Body of pancreas (tissue), 4 donors: ENCODE results near the gene SLC39A3. TPM values are rescaled to one million over a fixed set of nuclear protein-coding genes. Genes with fewer than 3 reads are reported as not detected.

ENCODE experiments used
- ATAC-seq: fragments of 150-250 bp; one replicate; pipeline ENCODE4 v1.9.1; 2016
- DNase-seq, 4 donors: peaks; one replicate each; pipeline ENCODE4 v3.0.0-alpha.2; 2019
- H3K27ac ChIP-seq, 4 donors: fragments of 200-600 bp; sonication (generic); 1 replicate in 3 of 4; 2 replicates in 1 of 4; pipeline versions ENCODE4 v1.5.1 to v1.6.1; 2016 to 2019; ENCODE audit warnings: mild to moderate bottlenecking in 1 of 4, mixed read lengths in 1 of 4, moderate library complexity in 1 of 4
- H3K27me3 ChIP-seq, 2 donors: fragments of 200-600 bp; sonication (generic); one replicate each; pipeline ENCODE4 v1.6.0; 2016; ENCODE audit warnings: mild to moderate bottlenecking in 1 of 2
- H3K36me3 ChIP-seq, 2 donors: fragments of 200-600 bp; sonication (generic); replicated peaks in 1 of 2; 2 replicates each; pipeline ENCODE4 v1.5.1; 2016; ENCODE audit warnings: low read depth in 2 of 2; ENCODE audit not compliant: insufficient read depth in 1 of 2
- H3K4me1 ChIP-seq: fragments of 200-600 bp; sonication (generic); one replicate; pipeline ENCODE4 v1.6.0; 2016
- H3K4me3 ChIP-seq, 2 donors: fragments of 200-600 bp; sonication (generic); 1 replicate in 1 of 2; 2 replicates in 1 of 2; pipeline ENCODE4 v1.5.1; 2016 to 2019
- H3K9me3 ChIP-seq, 3 donors: fragments of 200-600 bp; sonication (generic); 1 replicate in 2 of 3; 2 replicates in 1 of 3; pipeline ENCODE4 v1.5.1; 2016
- POLR2A ChIP-seq, 3 donors: fragments of 450-650 bp; IDR thresholded peaks; one replicate each; pipeline ENCODE4 v1.6.1; 2016; ENCODE audit warnings: antibody characterized with exemption in 3 of 3, mild to moderate bottlenecking in 2 of 3
- WGBS, 2 donors: methylation state at CpG; one replicate each; pipeline ENCODE4 v1.1.5; 2017; 5-methylcytosine and 5-hydroxymethylcytosine counted together
- intact Hi-C: fragments of 100-400 bp; cut with DNase I; formaldehyde crosslinking; loops from one replicate; pipeline ENCODE4 v1.15.1; 2023
- total RNA-seq, 2 donors: library from RNA; depleted of rRNA; stranded (reverse); fragments of >200 nt; gene quantifications; one replicate each; pipeline ENCODE4 v1.1.0, GENCODE V29; 2016
- TF ChIP-seq, protein P1 (sequence below), 7 experiments: fragments of 450-650 bp in 4 of 7; fragments of 200-600 bp in 3 of 7; sonication (generic) in 3 of 7; IDR thresholded peaks; one replicate each; pipeline ENCODE4 v1.5.1; 2016 to 2019; ENCODE audit warnings: antibody characterized with exemption in 7 of 7

The SLC39A3 gene
- total RNA-seq, 2 donors from 2014 or later, result 36.1 to 48.8 TPM

DNA sequence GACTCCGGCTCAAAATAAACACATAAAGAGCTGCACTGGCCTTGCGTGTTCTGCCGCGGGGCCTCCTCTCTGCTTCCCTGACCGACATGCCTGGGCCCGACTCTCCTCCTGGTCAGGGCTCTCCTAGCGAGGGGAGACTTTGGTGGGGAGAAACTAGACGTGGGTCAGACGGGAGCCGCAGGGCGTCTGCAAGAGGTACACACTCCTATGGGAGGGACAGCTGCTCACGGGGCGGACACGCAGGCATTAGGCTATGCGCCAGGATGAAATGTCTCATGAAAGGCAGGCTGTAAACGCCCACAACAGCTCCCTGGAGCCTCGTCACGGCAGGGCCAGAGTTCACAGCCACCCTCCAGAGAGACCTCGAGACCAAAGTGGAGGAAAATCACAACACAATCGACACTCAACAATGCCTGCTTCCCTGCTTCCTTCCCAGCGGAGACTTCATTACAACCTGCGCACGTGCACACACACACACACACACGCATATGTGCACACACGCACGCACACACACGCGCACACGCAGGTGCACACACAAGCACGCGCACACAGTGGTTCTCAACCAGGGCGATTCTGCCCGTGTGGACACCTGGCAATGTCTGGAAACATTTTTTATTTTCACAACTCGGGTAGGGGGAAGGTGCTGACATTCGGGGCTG is 5.8 kb downstream of the SLC39A3 start:
- Histone ChIP-seq H3K4me1 (peaks cover 9% of the 10 kb centered on the region), H3K27me3 (no peaks in the 10 kb centered on the region), H3K36me3 (no peaks in the 10 kb centered on the region), H3K4me3 (no peak overlapping the region), H3K27ac (no peak overlapping the region), H3K9me3 (no peaks in the 10 kb centered on the region)
- DNase-seq, result no peak
- TF ChIP-seq, protein P1, sequence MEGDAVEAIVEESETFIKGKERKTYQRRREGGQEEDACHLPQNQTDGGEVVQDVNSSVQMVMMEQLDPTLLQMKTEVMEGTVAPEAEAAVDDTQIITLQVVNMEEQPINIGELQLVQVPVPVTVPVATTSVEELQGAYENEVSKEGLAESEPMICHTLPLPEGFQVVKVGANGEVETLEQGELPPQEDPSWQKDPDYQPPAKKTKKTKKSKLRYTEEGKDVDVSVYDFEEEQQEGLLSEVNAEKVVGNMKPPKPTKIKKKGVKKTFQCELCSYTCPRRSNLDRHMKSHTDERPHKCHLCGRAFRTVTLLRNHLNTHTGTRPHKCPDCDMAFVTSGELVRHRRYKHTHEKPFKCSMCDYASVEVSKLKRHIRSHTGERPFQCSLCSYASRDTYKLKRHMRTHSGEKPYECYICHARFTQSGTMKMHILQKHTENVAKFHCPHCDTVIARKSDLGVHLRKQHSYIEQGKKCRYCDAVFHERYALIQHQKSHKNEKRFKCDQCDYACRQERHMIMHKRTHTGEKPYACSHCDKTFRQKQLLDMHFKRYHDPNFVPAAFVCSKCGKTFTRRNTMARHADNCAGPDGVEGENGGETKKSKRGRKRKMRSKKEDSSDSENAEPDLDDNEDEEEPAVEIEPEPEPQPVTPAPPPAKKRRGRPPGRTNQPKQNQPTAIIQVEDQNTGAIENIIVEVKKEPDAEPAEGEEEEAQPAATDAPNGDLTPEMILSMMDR (IDR thresholded peaks at IDR 0.05), result no peak
- TF ChIP-seq POLR2A (IDR thresholded peaks at IDR 0.05), result no peak
- intact Hi-C loops, result no loop called here
- WGBS, 2 donors, result 89 to 90% methylated on average over 33 of the region's 35 CpGs
- no peak for ATAC-seq

DNA sequence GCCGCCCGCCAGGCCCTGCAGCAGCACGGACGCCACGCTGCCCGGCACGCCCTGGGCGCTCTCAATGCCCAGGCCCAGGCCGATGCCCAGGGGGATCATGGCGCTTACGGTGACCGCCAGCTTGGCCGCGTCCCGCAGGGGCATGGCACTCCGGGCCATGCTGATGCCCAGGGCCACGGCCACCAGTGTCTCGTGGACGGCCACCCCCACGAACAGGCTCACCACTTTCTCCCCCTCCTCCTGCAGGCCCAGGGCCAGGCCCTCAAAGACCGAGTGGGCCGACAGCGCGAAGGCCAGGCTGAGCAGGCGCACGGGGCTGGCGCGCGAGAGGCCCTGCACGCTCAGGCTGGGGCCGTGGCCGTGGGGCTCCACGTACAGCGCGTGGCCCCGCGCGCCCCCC is 6.9 kb downstream of the SLC39A3 start:
- 94 to 96% methylated on average over 15 to 21 of the region's 38 CpGs for WGBS, 2 donors
- Histone ChIP-seq H3K27ac (no peak overlapping the region), H3K4me3 (no peak overlapping the region), H3K27me3 (no peaks in the 10 kb centered on the region), H3K9me3 (no peaks in the 10 kb centered on the region), H3K4me1 (no peaks in the 10 kb centered on the region), H3K36me3 (no peaks in the 10 kb centered on the region)
- TF ChIP-seq POLR2A (IDR thresholded peaks at IDR 0.05), result no peak
- TF ChIP-seq, protein P1 (IDR thresholded peaks at IDR 0.05), result no peak
- intact Hi-C loops, result no loop called here
- no peak for DNase-seq
- no peak for ATAC-seq

DNA sequence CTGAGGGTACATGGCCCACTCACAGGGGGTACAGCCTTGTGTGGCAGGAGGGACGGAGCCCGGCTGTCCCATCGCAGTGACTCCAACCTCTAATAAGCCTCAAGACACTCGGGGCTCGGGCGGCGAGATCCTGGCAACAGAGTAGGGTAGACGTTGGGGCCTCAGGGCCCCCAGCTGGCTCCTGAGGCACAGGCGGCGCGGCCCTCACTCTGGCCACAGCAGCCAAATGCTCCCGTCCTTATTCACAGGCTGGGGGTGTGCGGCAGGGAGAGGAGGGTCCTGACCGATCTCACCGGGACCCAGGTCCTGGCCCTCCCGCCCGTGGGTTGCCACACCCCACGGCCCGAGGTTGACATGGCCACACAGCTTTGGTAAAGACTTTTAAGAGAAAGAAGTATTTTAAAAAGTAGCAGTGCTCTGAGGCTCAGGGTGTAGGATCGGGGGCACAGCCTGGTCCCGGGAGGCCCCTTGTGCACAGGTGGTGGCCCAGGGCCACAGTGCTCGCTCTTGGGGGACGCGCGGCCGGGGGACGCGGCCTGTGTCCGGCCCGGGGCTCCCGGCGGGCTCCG is 7.6 kb downstream of the SLC39A3 start:
- 95% methylated on average over 17 to 33 of the region's 33 CpGs for WGBS, 2 donors
- H3K36me3 ChIP-seq, result no peaks in the 10 kb centered on the region
- TF ChIP-seq, protein P1 (IDR thresholded peaks at IDR 0.05), result no peak
- TF ChIP-seq POLR2A (IDR thresholded peaks at IDR 0.05), result no peak
- ATAC-seq (no peak), DNase-seq (no peak)
- no peaks in the 10 kb centered on the region for H3K9me3 ChIP-seq
- no peak overlapping the region for H3K27ac ChIP-seq
- intact Hi-C loops, result no loop called here
- no peaks in the 10 kb centered on the region for H3K4me1 ChIP-seq
- no peaks in the 10 kb centered on the region for H3K27me3 ChIP-seq
- no peak overlapping the region for H3K4me3 ChIP-seq

DNA sequence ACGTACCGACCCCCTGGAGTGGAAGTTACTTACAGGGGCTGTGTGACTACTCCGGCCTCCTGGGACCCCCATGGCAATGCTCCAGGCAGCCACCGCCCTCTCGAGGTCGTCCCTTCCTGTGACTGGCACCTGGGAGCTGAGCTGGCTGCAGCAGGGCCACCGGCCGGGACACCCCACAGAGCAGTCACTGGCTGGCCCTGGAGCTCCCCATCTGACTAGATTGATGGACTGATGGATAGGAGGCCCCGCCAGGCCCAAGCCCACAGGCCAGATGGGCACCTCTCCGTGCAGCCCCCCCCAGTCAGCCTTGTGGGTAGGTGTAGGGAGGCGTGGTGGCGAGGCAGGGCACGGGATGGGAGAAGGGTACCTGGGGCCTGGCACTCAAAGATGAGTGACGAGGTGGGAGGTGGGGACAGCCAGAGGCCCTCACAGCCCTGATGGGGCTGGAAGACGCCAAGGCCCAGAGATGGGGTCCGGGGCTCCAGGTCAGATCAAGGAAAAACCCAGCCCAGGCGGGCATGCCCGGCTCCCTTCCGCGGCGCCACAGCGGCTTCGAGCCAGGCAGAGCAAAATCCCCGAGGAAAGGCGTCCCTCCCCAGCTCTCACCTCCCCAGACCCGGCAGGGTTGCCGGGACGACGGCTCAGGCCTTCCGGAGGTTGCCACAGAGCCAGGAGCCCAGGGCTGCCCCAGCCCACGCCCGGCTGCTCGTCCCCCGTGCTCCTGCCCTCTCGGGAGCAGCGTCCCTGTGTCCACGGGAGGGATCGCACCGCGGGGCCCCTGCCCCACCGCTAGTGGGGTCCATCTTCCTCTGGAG is 8.4 kb downstream of the SLC39A3 start:
- TF ChIP-seq POLR2A (IDR thresholded peaks at IDR 0.05), result no peak
- TF ChIP-seq, protein P1 (IDR thresholded peaks at IDR 0.05), result no peak
- Histone ChIP-seq H3K27ac (no peak overlapping the region), H3K4me3 (no peak overlapping the region), H3K36me3 (no peaks in the 10 kb centered on the region), H3K27me3 (no peaks in the 10 kb centered on the region), H3K9me3 (no peaks in the 10 kb centered on the region), H3K4me1 (no peaks in the 10 kb centered on the region)
- ATAC-seq (no peak), DNase-seq (no peak)
- 87 to 89% methylated on average over 15 to 41 of the region's 41 CpGs for WGBS, 2 donors
- intact Hi-C loops, result no loop called here
